Measurements from ENCODE around the gene TRIM43. TPM values are rescaled to one million over a fixed set of nuclear protein-coding genes. Genes with fewer than 3 reads are reported as not detected.
"Not testable (repeated sequence)": the region's sequence is repeated elsewhere in the genome, so short reads cannot be mapped to it uniquely, and the experiment has no call there.

Gene TRIM43
- total RNA-seq, 1 experiment from 2014 or later, result not detected

- DNase-seq (ENCODE audit: low spot score), result peak; percentile 72
Observed at GRCh38 chr2:95641787-95642186, 50.0 kb downstream of the TRIM43 start.

GRCh38 chr2:95642360-95642759 is 50.6 kb downstream of the TRIM43 start:
- DNase-seq (ENCODE audit: low spot score), result not testable (repeated sequence)

GRCh38 chr2:95642951-95643350 is 51.1 kb downstream of the TRIM43 start:
- DNase-seq (ENCODE audit: low spot score), result not testable (repeated sequence)

GRCh38 chr2:95645312-95645711 is 53.5 kb downstream of the TRIM43 start:
- DNase-seq (ENCODE audit: low spot score), result not testable (repeated sequence)

GRCh38 chr2:95646274-95646994 is 54.6 kb downstream of the TRIM43 start:
- not testable (repeated sequence) for DNase-seq (ENCODE audit: low spot score)

GRCh38 chr2:95648894-95649544 is 57.2 kb downstream of the TRIM43 start:
- DNase-seq (ENCODE audit: low spot score), result not testable (repeated sequence)

Other genes with a start within 250 kb of the TRIM43 start
- gene FAHD2A, start 189.3 kb upstream of the TRIM43 start, total RNA-seq (2014; rRNA removed; shearing (Covaris generic)), result 43.5 and 55.3 TPM in 2 replicates
- gene TRIM43B, start 107.2 kb upstream of the TRIM43 start, total RNA-seq (2014; rRNA removed; shearing (Covaris generic)), result not detected in 2 replicates